ENCODE results near the gene CDK5RAP2. TPM values are rescaled to one million over a fixed set of nuclear protein-coding genes. Genes with fewer than 3 reads are reported as not detected.

The CDK5RAP2 gene
- total RNA-seq, 4 donors from 2014 or later: 27.3 to 158 (median 45.1) TPM

GRCh38 chr9:120486835-120487234 lies 93.1 kb downstream of the CDK5RAP2 start:
- Histone ChIP-seq H3K27ac (no peak overlapping the region), H3K4me3 (no peak overlapping the region), H3K27me3 (no peaks in the 10 kb centered on the region), H3K9me3 (no peaks in the 10 kb centered on the region), H3K36me3 (peaks cover 0 to 28% (median 0%) of the 10 kb centered on the region in 3 donors), H3K4me1 (no peaks in the 10 kb centered on the region)
- DNase-seq: no peak
- no peak for TF ChIP-seq CTCF (IDR thresholded peaks at IDR 0.05)
- no peak for TF ChIP-seq POLR2A (IDR thresholded peaks at IDR 0.05)

- Histone ChIP-seq H3K4me3 (no peak overlapping the region), H3K9me3 (no peaks in the 10 kb centered on the region), H3K36me3 (peaks cover 0 to 28% (median 0%) of the 10 kb centered on the region in 3 donors), H3K27me3 (no peaks in the 10 kb centered on the region), H3K4me1 (no peaks in the 10 kb centered on the region), H3K27ac (no peak overlapping the region)
- TF ChIP-seq POLR2A (IDR thresholded peaks at IDR 0.05) (no peak), CTCF (IDR thresholded peaks at IDR 0.05) (no peak)
- no peak for DNase-seq
These were observed 93.6 kb downstream of the CDK5RAP2 start for GRCh38 chr9:120486347-120486746.

- no peak for DNase-seq
- Histone ChIP-seq H3K27ac (no peak overlapping the region), H3K27me3 (no peaks in the 10 kb centered on the region), H3K9me3 (no peaks in the 10 kb centered on the region), H3K36me3 (peaks cover 0 to 28% (median 0%) of the 10 kb centered on the region in 3 donors), H3K4me1 (no peaks in the 10 kb centered on the region), H3K4me3 (no peak overlapping the region)
- TF ChIP-seq POLR2A (IDR thresholded peaks at IDR 0.05) (no peak), CTCF (IDR thresholded peaks at IDR 0.05) (no peak)
These were observed 94.2 kb downstream of the CDK5RAP2 start for GRCh38 chr9:120485788-120486187.

- H3K27ac ChIP-seq: no peak overlapping the region
- no peaks in the 10 kb centered on the region for H3K4me1 ChIP-seq
- peaks cover 0 to 18% (median 0%) of the 10 kb centered on the region in 3 donors for H3K36me3 ChIP-seq
- TF ChIP-seq CTCF (IDR thresholded peaks at IDR 0.05): no peak
- TF ChIP-seq POLR2A (IDR thresholded peaks at IDR 0.05): no peak
- no peaks in the 10 kb centered on the region for H3K27me3 ChIP-seq
- no peak for DNase-seq
- H3K4me3 ChIP-seq: no peak overlapping the region
- H3K9me3 ChIP-seq: no peaks in the 10 kb centered on the region
These were observed 95.8 kb downstream of the CDK5RAP2 start for GRCh38 chr9:120484162-120484561.

GRCh38 chr9:120482424-120483186 lies 97.4 kb downstream of the CDK5RAP2 start:
- Histone ChIP-seq H3K27me3 (no peaks in the 10 kb centered on the region), H3K27ac (no peak overlapping the region), H3K4me1 (no peaks in the 10 kb centered on the region), H3K9me3 (no peaks in the 10 kb centered on the region), H3K4me3 (no peak overlapping the region), H3K36me3 (peaks cover 0 to 18% (median 0%) of the 10 kb centered on the region in 3 donors)
- TF ChIP-seq POLR2A (IDR thresholded peaks at IDR 0.05) (no peak), CTCF (IDR thresholded peaks at IDR 0.05) (no peak)
- no peak for DNase-seq

Data from Peyer's patch (tissue), 4 donors.